B cell (primary cell): ENCODE results near the gene AGAP1. TPM values are rescaled to one million over a fixed set of nuclear protein-coding genes. Genes with fewer than 3 reads are reported as not detected.

Experiments
- ATAC-seq: fragments of 200-7000 bp; cut with Tn5 transposase; one replicate; pipeline ENCODE4 v1.10.0; 2021; ENCODE audit warnings: low read depth, mild to moderate bottlenecking, moderate number of reproducible peaks, moderate library complexity
- CTCF ChIA-PET: fragments of 350-600 bp; sonication (Branson Sonifier 250); formaldehyde crosslinking; loops from one replicate; lab custom pipeline; 2021; ENCODE audit warnings: antibody characterized with exemption, inconsistent platforms; lab: Charles Lee
- POLR2A ChIA-PET: fragments of 350-600 bp; sonication (Branson Sonifier 250); formaldehyde crosslinking; loops from one replicate; lab custom pipeline; 2021; ENCODE audit warnings: antibody characterized with exemption; lab: Charles Lee
- DNase-seq: peaks from one replicate; pipeline ENCODE4 v3.0.0; 2013
- H2AFZ ChIP-seq: 2 replicates; pipeline ENCODE4 v1.6.1; 2012; ENCODE audit warnings: mild to moderate bottlenecking, low read depth, low read length; ENCODE audit not compliant: insufficient read depth, poor library complexity, severe bottlenecking
- H3K27ac ChIP-seq, 2 donors: 1 replicate in 1 of 2; 2 replicates in 1 of 2; pipeline ENCODE4 v1.5.1; 2012 to 2013; ENCODE audit warnings: low read length in 2 of 2, mild to moderate bottlenecking in 2 of 2, moderate library complexity in 1 of 2
- H3K27me3 ChIP-seq, 4 experiments: fragments of 200-600 bp in 1 of 4; sonication (generic) in 1 of 4; replicated peaks in 1 of 4; 1 replicate in 2 of 4; 2 replicates in 2 of 4; pipeline versions ENCODE4 v1.6.1 to v1.7.0; 2013 to 2016; ENCODE audit warnings: low read length in 3 of 4, mild to moderate bottlenecking in 2 of 4, mixed read lengths in 1 of 4, moderate library complexity in 1 of 4; ENCODE audit not compliant: insufficient read depth in 4 of 4, control insufficient read depth in 3 of 4; ENCODE audit errors: control extremely low read depth in 1 of 4
- H3K36me3 ChIP-seq, 2 experiments: replicated peaks in 1 of 2; 1 replicate in 1 of 2; 2 replicates in 1 of 2; pipeline versions ENCODE4 v1.6.1 to v1.7.1; 2013; ENCODE audit warnings: low read length in 1 of 2; ENCODE audit not compliant: insufficient read depth in 2 of 2, control insufficient read depth in 1 of 2; ENCODE audit errors: control extremely low read depth in 1 of 2, extremely low read depth in 1 of 2
- H3K4me1 ChIP-seq, 2 donors: fragments of 200-600 bp in 1 of 2; sonication (generic) in 1 of 2; 1 replicate in 1 of 2; 2 replicates in 1 of 2; pipeline versions ENCODE4 v1.5.1 to v1.6.1; 2013 to 2017; ENCODE audit warnings: low read length in 2 of 2; ENCODE audit not compliant: control insufficient read depth in 2 of 2, insufficient read depth in 2 of 2
- H3K4me2 ChIP-seq: replicated peaks from 2 replicates; pipeline ENCODE3; 2012; ENCODE audit warnings: mild to moderate bottlenecking, low read depth, low read length; ENCODE audit not compliant: poor library complexity, severe bottlenecking
- H3K4me3 ChIP-seq, 5 experiments: fragments of 200-600 bp in 1 of 5; sonication (generic) in 1 of 5; 1 replicate in 3 of 5; 2 replicates in 2 of 5; pipeline versions ENCODE4 v1.5.1 to v1.7.0; 2011 to 2016; ENCODE audit warnings: low read length in 4 of 5, mild to moderate bottlenecking in 4 of 5, low read depth in 2 of 5, control low read depth in 1 of 5, moderate library complexity in 1 of 5; ENCODE audit not compliant: insufficient read depth in 1 of 5; ENCODE audit errors: control extremely low read depth in 1 of 5, extremely low read depth in 1 of 5
- H3K79me2 ChIP-seq: fragments of 200-600 bp; sonication (generic); one replicate; pipeline ENCODE4 v1.6.0; 2016; ENCODE audit warnings: low read length; ENCODE audit not compliant: control insufficient read depth, insufficient read depth
- H3K9ac ChIP-seq: fragments of 200-600 bp; sonication (generic); 2 replicates; pipeline ENCODE4 v1.6.1; 2017; ENCODE audit warnings: mild to moderate bottlenecking, low read length, moderate library complexity
- H3K9me3 ChIP-seq, 3 donors: one replicate each; pipeline versions ENCODE4 v1.6.1 to v1.7.1; 2013; ENCODE audit warnings: low read length in 2 of 3; ENCODE audit not compliant: control insufficient read depth in 2 of 3, insufficient read depth in 1 of 3; ENCODE audit errors: control extremely low read depth in 1 of 3
- H4K20me1 ChIP-seq: 2 replicates; pipeline ENCODE4 v1.6.0; 2012; ENCODE audit warnings: mild to moderate bottlenecking, low read length; ENCODE audit not compliant: insufficient read depth, control insufficient read depth, poor library complexity, severe bottlenecking
- H3K27ac Mint-ChIP-seq: one replicate; pipeline ENCODE4 v1.8.0; 2021; ENCODE audit warnings: mixed read lengths
- H3K27me3 Mint-ChIP-seq: one replicate; pipeline ENCODE4 v1.8.0; 2021; ENCODE audit warnings: mixed read lengths
- H3K4me1 Mint-ChIP-seq: one replicate; pipeline ENCODE4 v1.8.0; 2021; ENCODE audit warnings: mixed read lengths
- H3K4me3 Mint-ChIP-seq: one replicate; pipeline ENCODE4 v1.8.0; 2021; ENCODE audit warnings: mixed read lengths
- H3K9me3 Mint-ChIP-seq: one replicate; pipeline ENCODE4 v1.8.0; 2022; ENCODE audit warnings: mixed read lengths; ENCODE audit not compliant: insufficient read depth
- CTCF ChIP-seq: fragments of 200-600 bp; IDR thresholded peaks from one replicate; pipeline ENCODE4 v1.8.0; 2022; ENCODE audit warnings: antibody characterized with exemption, mild to moderate bottlenecking
- EZH2 ChIP-seq: IDR thresholded peaks from 2 replicates; pipeline ENCODE4 v1.6.1; 2012; ENCODE audit warnings: borderline replicate concordance, low read depth, mild to moderate bottlenecking, moderate library complexity, low read length; ENCODE audit not compliant: insufficient read depth, poor library complexity, severe bottlenecking
- WGBS: methylation state at CpG from one replicate; pipeline ENCODE4 v1.1.5; 2013; ENCODE audit warnings: missing lambda C conversion rate; ENCODE audit not compliant: insufficient coverage; 5-methylcytosine and 5-hydroxymethylcytosine counted together
- intact Hi-C: fragments of 100-400 bp; cut with micrococcal nuclease; formaldehyde crosslinking; loops from one replicate; pipeline ENCODE4 v1.10.0; 2022
- polyA plus RNA-seq: library from polyadenylated mRNA; depleted of rRNA; stranded (reverse); fragments of >200 nt; gene quantifications from 2 replicates; pipeline ENCODE4 v1.2.3, GENCODE V29; 2012
- total RNA-seq, 2 donors: library from RNA; stranded (reverse); fragments of 120-200 nt in 1 of 2; gene quantifications; 1 replicate in 1 of 2; 2 replicates in 1 of 2; pipeline versions ENCODE4 v1.2.3 to v1.2.4, GENCODE V29; 2013 to 2022

The AGAP1 gene
- total and polyA plus RNA-seq, 2 donors (not counting 1 experiment from before 2014, with no cell fraction given), result 0.01 TPM; not detected in 1

- H3K4me3 ChIP-seq, result no peak overlapping the region
- DNase-seq, result no peak
- Mint-ChIP-seq H3K4me3 (no peak overlapping the region), H3K9me3 (no peaks in the 10 kb centered on the region), H3K27me3 (no peaks in the 10 kb centered on the region), H3K4me1 (no peaks in the 10 kb centered on the region), H3K27ac (no peak overlapping the region)
- H3K27ac ChIP-seq, result no peak overlapping the region
- TF ChIP-seq CTCF, result no peak
- TF ChIP-seq EZH2, result no peak
- no peaks in the 10 kb centered on the region for H3K27me3 ChIP-seq
- intact Hi-C loops, result no loop called here
- H3K9me3 ChIP-seq, result no peaks in the 10 kb centered on the region
- H3K9ac ChIP-seq, result no peak overlapping the region
- H2AFZ ChIP-seq, result no peak overlapping the region
- H3K36me3 ChIP-seq, result no peaks in the 10 kb centered on the region
- ATAC-seq, result no peak
- no peak overlapping the region for H3K4me2 ChIP-seq
- POLR2A ChIA-PET, result no interaction called here
- H3K79me2 ChIP-seq, result no peaks in the 10 kb centered on the region
- H3K4me1 ChIP-seq, result no peaks in the 10 kb centered on the region
- CTCF ChIA-PET, result no interaction called here
- WGBS, result 93% methylated on average over 10 of the region's 10 CpGs
- H4K20me1 ChIP-seq, result no peaks in the 10 kb centered on the region
Observed at GRCh38 chr2:235737840-235738239, 244.0 kb downstream of the AGAP1 start.

DNA sequence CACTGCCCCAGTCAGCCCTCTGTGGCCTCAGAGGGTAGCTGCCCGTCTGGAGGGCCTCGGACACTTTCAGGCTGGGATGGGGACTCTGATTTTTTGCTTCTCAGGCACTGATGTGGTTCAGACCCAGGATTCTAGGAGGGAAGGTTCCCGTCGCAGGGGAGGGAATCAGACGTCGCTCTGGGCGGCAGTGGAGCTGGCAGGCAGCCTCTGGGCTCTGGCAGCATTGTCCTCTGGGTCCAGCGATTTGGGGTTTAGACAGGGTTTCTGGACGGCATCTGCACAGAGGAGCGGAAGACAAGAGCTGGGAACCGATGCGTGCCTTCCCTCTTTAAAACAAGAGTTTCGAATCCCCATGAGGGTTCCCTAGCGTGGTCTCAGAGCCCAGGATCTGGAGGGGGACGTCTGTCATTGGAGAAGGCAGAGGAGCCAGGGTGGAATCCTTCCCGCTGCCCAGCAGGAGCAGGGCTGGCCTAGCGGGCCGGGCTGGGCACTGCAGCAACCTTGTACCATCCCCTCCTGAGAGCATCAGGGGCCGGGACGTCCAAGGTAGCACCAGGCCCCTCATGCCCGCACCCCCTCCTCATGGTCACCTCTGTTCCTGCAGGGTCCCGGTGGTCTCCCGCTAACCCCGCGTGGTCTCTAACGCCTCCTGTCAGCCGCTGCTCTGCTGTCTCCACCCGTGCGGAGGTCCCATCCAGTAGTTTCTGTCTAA, 246.0 kb downstream of the AGAP1 start:
- POLR2A ChIA-PET, result no interaction called here
- no peak overlapping the region for H3K27ac ChIP-seq
- H3K4me2 ChIP-seq, result no peak overlapping the region
- H3K4me1 ChIP-seq, result no peaks in the 10 kb centered on the region
- no peaks in the 10 kb centered on the region for H3K9me3 ChIP-seq
- 94% methylated on average over 24 of the region's 29 CpGs for WGBS
- Mint-ChIP-seq H3K27me3 (peaks cover 4% of the 10 kb centered on the region), H3K4me1 (no peaks in the 10 kb centered on the region), H3K27ac (no peak overlapping the region), H3K4me3 (no peak overlapping the region), H3K9me3 (no peaks in the 10 kb centered on the region)
- intact Hi-C loops, result no loop called here
- no peak overlapping the region for H2AFZ ChIP-seq
- CTCF ChIA-PET, result no interaction called here
- no peaks in the 10 kb centered on the region for H4K20me1 ChIP-seq
- DNase-seq, result no peak
- no peak for ATAC-seq
- H3K27me3 ChIP-seq, result no peaks in the 10 kb centered on the region
- H3K36me3 ChIP-seq, result no peaks in the 10 kb centered on the region
- H3K79me2 ChIP-seq, result no peaks in the 10 kb centered on the region
- TF ChIP-seq EZH2 (no peak), CTCF (no peak)
- H3K4me3 ChIP-seq, result no peak overlapping the region
- no peak overlapping the region for H3K9ac ChIP-seq
